Left ventricle myocardium inferior (tissue), 1 donor: ENCODE measurements around the gene OR6F1. TPM values are rescaled to one million over a fixed set of nuclear protein-coding genes. Genes with fewer than 3 reads are reported as not detected.

Experiments
- DNase-seq: peaks from one replicate; pipeline ENCODE4 v3.0.0-alpha.2; 2020
- H3K27ac ChIP-seq: fragments of 200-600 bp; replicated peaks from 2 replicates; pipeline ENCODE4 v1.8.0; 2021
- H3K27me3 ChIP-seq: fragments of 200-600 bp; 2 replicates; pipeline ENCODE4 v1.8.0; 2021; ENCODE audit warnings: low read depth
- H3K36me3 ChIP-seq: fragments of 200-600 bp; 2 replicates; pipeline ENCODE4 v1.8.0; 2021
- H3K4me1 ChIP-seq: fragments of 200-600 bp; 2 replicates; pipeline ENCODE4 v1.8.0; 2021
- H3K4me3 ChIP-seq: fragments of 200-600 bp; 2 replicates; pipeline ENCODE4 v1.8.0; 2021; ENCODE audit warnings: mild to moderate bottlenecking, moderate library complexity
- H3K9me3 ChIP-seq: fragments of 200-600 bp; replicated peaks from 2 replicates; pipeline ENCODE4 v1.8.0; 2021
- CTCF ChIP-seq: fragments of 200-600 bp; IDR thresholded peaks from 2 replicates; pipeline ENCODE4 v1.8.0; 2021; ENCODE audit warnings: antibody characterized with exemption, mild to moderate bottlenecking, borderline replicate concordance
- intact Hi-C: fragments of 100-400 bp; cut with micrococcal nuclease; formaldehyde crosslinking; loops from one replicate; pipeline ENCODE4 v1.11.0; 2022
- total RNA-seq: library from RNA; stranded (reverse); fragmentation: NEBNext Ultra II Directional; extraction: Animal tissue kit (Norgen Biotek cat#: 25700); gene quantifications from one replicate; pipeline ENCODE4 v1.2.1, GENCODE V29; 2021
- donor health status: DM: no; HTN: yes; CAD: no; lungs with severe emphysema.

The OR6F1 gene
- total RNA-seq, 1 donor from 2014 or later, result not detected

GRCh38 chr1:247679639-247680038 lies 36.8 kb downstream of the OR6F1 start, which contains the start of gene OR13G1:
OR13G1 (minus strand) TSS chr1:247679739; CDS start chr1:247673041, 6,698 bp downstream.
- no peak for DNase-seq
- Histone ChIP-seq H3K4me1 (no peaks in the 10 kb centered on the region), H3K27me3 (no peaks in the 10 kb centered on the region), H3K4me3 (no peak within 1 kb of the TSS), H3K27ac (no peak within 1 kb of the TSS), H3K9me3 (peaks cover 4% of the 10 kb centered on the region), H3K36me3 (no peaks in the 10 kb centered on the region)
- intact Hi-C loops, result no loop called here
- TF ChIP-seq CTCF, result no peak

DNA sequence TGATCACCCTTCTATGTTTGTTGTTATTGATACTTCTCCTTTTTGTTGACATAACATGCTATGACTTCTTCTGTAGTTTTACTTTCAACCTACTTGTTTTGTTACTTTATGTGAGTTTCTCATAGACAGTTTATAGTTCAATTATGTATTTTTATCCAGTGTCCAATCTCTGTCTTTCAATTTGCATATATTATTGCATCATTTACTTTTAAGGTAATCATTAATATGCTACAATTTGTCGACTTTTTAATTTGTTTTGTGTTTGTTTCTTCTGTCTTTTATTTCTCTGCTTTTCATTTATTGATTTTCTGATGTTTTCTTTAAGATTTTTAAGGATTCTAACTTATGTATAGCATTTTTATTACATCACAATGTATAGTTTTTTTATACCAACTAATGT lies 47.2 kb downstream of the OR6F1 start:
- Histone ChIP-seq H3K27ac (no peak overlapping the region), H3K4me1 (no peaks in the 10 kb centered on the region), H3K9me3 (peaks cover 18% of the 10 kb centered on the region), H3K36me3 (no peaks in the 10 kb centered on the region), H3K27me3 (no peaks in the 10 kb centered on the region), H3K4me3 (no peak overlapping the region)
- intact Hi-C loops, result no loop called here
- DNase-seq, result no peak
- TF ChIP-seq CTCF, result no peak

Other genes starting within 250 kb of the OR6F1 start
- gene OR2C3, start 180.2 kb downstream of the OR6F1 start, total RNA-seq, result not detected
- gene GCSAML, start 167.5 kb downstream of the OR6F1 start, total RNA-seq, result 0.19 TPM
- not detected for gene OR2G2, start 128.3 kb downstream of the OR6F1 start, total RNA-seq
- not detected for gene OR2G3, start 111.1 kb downstream of the OR6F1 start, total RNA-seq
- gene OR13G1, start 36.9 kb downstream of the OR6F1 start, total RNA-seq, result not detected
- not detected for gene OR14K1, start 22.0 kb upstream of the OR6F1 start, total RNA-seq
- gene OR14A2, start 31.5 kb upstream of the OR6F1 start, total RNA-seq, result not detected
- gene OR1C1, start 43.9 kb upstream of the OR6F1 start, total RNA-seq, result not detected
- not detected for gene OR14A16, start 107.5 kb upstream of the OR6F1 start, total RNA-seq
- not detected for gene OR11L1, start 125.2 kb upstream of the OR6F1 start, total RNA-seq
- gene TRIM58, start 140.5 kb upstream of the OR6F1 start, total RNA-seq, result 0.16 TPM
- not detected for gene OR2W3, start 178.9 kb upstream of the OR6F1 start, total RNA-seq
- not detected for gene OR2T8, start 203.6 kb upstream of the OR6F1 start, total RNA-seq
- not detected for gene OR2AJ1, start 208.2 kb upstream of the OR6F1 start, total RNA-seq
- not detected for gene OR2L8, start 232.2 kb upstream of the OR6F1 start, total RNA-seq
- gene OR2AK2, start 248.6 kb upstream of the OR6F1 start, total RNA-seq, result not detected